Vagina (tissue), 2 donors: ENCODE data around the gene DNAAF2. TPM values are rescaled to one million over a fixed set of nuclear protein-coding genes. Genes with fewer than 3 reads are reported as not detected.
A peak's percentile ranks its signal among the peaks of the same experiment; 100 is the strongest.
"Not testable (repeated sequence)": the region's sequence is repeated elsewhere in the genome, so short reads cannot be mapped to it uniquely, and the experiment has no call there.

ENCODE experiments used
- DNase-seq, 2 donors: peaks; one replicate each; pipeline ENCODE4 v3.0.0-alpha.2; 2017; ENCODE audit errors: extremely low spot score in 2 of 2
- H3K27ac ChIP-seq: fragments of 200-600 bp; sonication (generic); one replicate; pipeline ENCODE4 v1.5.1; 2019
- H3K27me3 ChIP-seq: fragments of 200-600 bp; sonication (generic); one replicate; pipeline ENCODE4 v1.5.1; 2019
- H3K36me3 ChIP-seq, 2 donors: fragments of 200-600 bp; sonication (generic); one replicate each; pipeline ENCODE4 v1.5.1; 2017 to 2019
- H3K4me1 ChIP-seq: fragments of 200-600 bp; sonication (generic); one replicate; pipeline ENCODE4 v1.5.1; 2019
- H3K4me3 ChIP-seq, 2 donors: fragments of 200-600 bp; sonication (generic); 1 replicate in 1 of 2; 2 replicates in 1 of 2; pipeline ENCODE4 v1.5.1; 2016 to 2019
- H3K9me3 ChIP-seq: fragments of 200-600 bp; sonication (generic); one replicate; pipeline ENCODE4 v1.5.1; 2019
- CTCF ChIP-seq, 3 experiments: fragments of 450-650 bp in 2 of 3; fragments of 200-600 bp in 1 of 3; sonication (generic) in 1 of 3; IDR thresholded peaks; one replicate each; pipeline ENCODE4 v1.5.1; 2017 to 2019; ENCODE audit warnings: antibody characterized with exemption in 3 of 3, mild to moderate bottlenecking in 2 of 3, moderate library complexity in 2 of 3
- POLR2A ChIP-seq, 2 donors: fragments of 450-650 bp; IDR thresholded peaks; one replicate each; pipeline ENCODE4 v1.6.1; 2017; ENCODE audit warnings: antibody characterized with exemption in 2 of 2, mild to moderate bottlenecking in 2 of 2, moderate library complexity in 2 of 2
- POLR2AphosphoS5 ChIP-seq, 2 donors: sonication (generic); formaldehyde crosslinking; IDR thresholded peaks; one replicate each; pipeline ENCODE4 v1.9.0; 2017; ENCODE audit warnings: antibody characterized with exemption in 2 of 2, mild to moderate bottlenecking in 2 of 2, low read depth in 1 of 2; ENCODE audit not compliant: insufficient read depth in 1 of 2
- intact Hi-C: fragments of 100-400 bp; cut with DNase I; formaldehyde crosslinking; loops from one replicate; pipeline ENCODE4 v1.15.1; 2023
- total RNA-seq: library from RNA; depleted of rRNA; stranded (reverse); fragments of >200 nt; gene quantifications from one replicate; pipeline ENCODE4 v1.2.3, GENCODE V29; 2016

The DNAAF2 gene
- total RNA-seq, 1 donor from 2014 or later, result 7.9 TPM

GRCh38 chr14:49621114-49621881, 13.7 kb downstream of the DNAAF2 start:
- Histone ChIP-seq H3K4me1 (peaks cover 47% of the 10 kb centered on the region), H3K36me3 (peaks cover 0 to 20% of the 10 kb centered on the region in 2 donors), H3K27me3 (no peaks in the 10 kb centered on the region), H3K4me3 (peak overlapping the region; percentile 64 to 97), H3K27ac (peak overlapping the region; percentile 94), H3K9me3 (no peaks in the 10 kb centered on the region)
- DNase-seq, result no peak
- no peak for TF ChIP-seq CTCF (IDR thresholded peaks at IDR 0.05)
- no peak for TF ChIP-seq POLR2AphosphoS5 (IDR thresholded peaks at IDR 0.05; ENCODE audit: insufficient read depth in 1 of 2, low read depth in 1 of 2)
- TF ChIP-seq POLR2A (IDR thresholded peaks at IDR 0.05), result no peak
- intact Hi-C loops, result no loop called here

DNA sequence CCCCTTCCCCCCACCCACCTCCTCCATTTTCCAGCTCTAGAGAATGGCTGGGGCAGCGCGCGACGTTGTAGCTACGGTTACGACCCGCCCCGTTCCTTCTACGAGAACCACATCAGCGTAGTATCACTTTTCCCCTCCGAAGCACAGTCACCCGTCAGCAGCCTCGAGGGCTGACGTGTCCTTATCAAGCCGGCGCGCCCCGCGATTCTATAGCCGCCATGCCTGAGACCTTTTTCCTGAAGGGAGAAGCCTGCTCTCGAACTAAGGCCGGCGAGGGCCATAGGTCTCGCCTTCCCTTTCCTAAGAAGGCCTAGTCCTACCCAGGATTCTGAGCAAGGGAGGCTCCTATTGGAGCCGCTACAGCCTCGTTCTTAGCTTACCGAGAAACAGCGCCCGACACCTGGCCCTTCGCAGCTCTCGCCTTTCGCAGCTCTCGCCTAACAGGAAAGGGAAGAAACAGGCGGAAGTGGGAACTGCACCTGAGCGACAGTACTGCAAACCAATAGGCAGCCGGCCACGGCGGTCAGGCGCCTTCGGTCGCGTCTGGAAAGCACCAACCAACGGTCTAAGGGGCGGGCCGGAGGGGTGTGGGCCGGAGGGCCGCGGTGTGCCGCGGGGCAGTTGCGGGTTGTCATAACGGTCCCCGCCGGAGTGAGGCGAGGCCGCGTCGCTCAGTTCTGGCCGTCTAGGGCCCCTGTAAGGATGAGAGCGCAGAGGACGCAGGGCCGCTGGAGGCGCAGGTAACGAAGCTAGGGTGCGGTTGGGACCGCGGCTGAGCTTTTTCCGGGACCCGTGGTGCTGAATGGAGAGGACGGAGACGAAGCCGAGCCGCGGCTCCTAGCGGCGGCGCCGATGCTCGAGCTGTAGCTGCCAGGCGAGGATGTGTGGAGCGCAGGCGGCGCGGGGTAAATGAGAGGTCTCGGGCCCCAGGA, 14.6 kb downstream of the DNAAF2 start, which contains the start of the genes MGAT2 and RPL36AL:
TSS of gene MGAT2 (plus strand) at position 618 of the 932 bp plus-strand sequence. CDS start 470 bp downstream, outside the sequence.
TSS of gene RPL36AL (minus strand) at position 445 of the 932 bp plus-strand sequence. CDS start 1,522 bp downstream, outside the sequence.
- peaks cover 0 to 20% of the 10 kb centered on the region in 2 donors for H3K36me3 ChIP-seq
- peaks cover 47% of the 10 kb centered on the region for H3K4me1 ChIP-seq
- intact Hi-C loops, result no loop called here

GRCh38 chr14:49619730-49620129, 15.3 kb downstream of the DNAAF2 start:
- Histone ChIP-seq H3K27me3 (no peaks in the 10 kb centered on the region), H3K36me3 (peaks cover 0 to 20% of the 10 kb centered on the region in 2 donors), H3K27ac (peak overlapping the region; percentile 94), H3K4me1 (peaks cover 47% of the 10 kb centered on the region), H3K4me3 (peak overlapping the region; percentile 64 to 97), H3K9me3 (no peaks in the 10 kb centered on the region)
- no peak for DNase-seq
- intact Hi-C loops, result no loop called here
- TF ChIP-seq POLR2AphosphoS5 (IDR thresholded peaks at IDR 0.05; ENCODE audit: insufficient read depth in 1 of 2, low read depth in 1 of 2) (no peak), CTCF (IDR thresholded peaks at IDR 0.05) (no peak)

More for the DNA sequence above, 14.6 kb downstream of the DNAAF2 start, which contains the start of the genes MGAT2 and RPL36AL:
- peak within 1 kb of the TSS; percentile 94 for H3K27ac ChIP-seq
- DNase-seq, result peak in 1 of 2 donors; percentile 99
- TF ChIP-seq POLR2AphosphoS5 (IDR thresholded peaks at IDR 0.05; ENCODE audit: insufficient read depth in 1 of 2, low read depth in 1 of 2) (peak; percentile 91 to 100), CTCF (IDR thresholded peaks at IDR 0.05) (peak in 1 of 3 experiments; percentile 34), POLR2A (IDR thresholded peaks at IDR 0.05) (peak; percentile 48 to 85)
- no peaks in the 10 kb centered on the region for H3K27me3 ChIP-seq
- peak within 1 kb of the TSS; percentile 64 to 97 for H3K4me3 ChIP-seq
- H3K9me3 ChIP-seq, result no peaks in the 10 kb centered on the region

GRCh38 chr14:49619273-49619672, 15.8 kb downstream of the DNAAF2 start:
- H3K4me3 ChIP-seq, result peak overlapping the region; percentile 64 to 97
- peaks cover 0 to 20% of the 10 kb centered on the region in 2 donors for H3K36me3 ChIP-seq
- H3K27ac ChIP-seq, result peak overlapping the region; percentile 94
- H3K27me3 ChIP-seq, intact Hi-C loops, H3K9me3 ChIP-seq, DNase-seq: not testable (repeated sequence)
- peaks cover 46% of the 10 kb centered on the region for H3K4me1 ChIP-seq

DNA sequence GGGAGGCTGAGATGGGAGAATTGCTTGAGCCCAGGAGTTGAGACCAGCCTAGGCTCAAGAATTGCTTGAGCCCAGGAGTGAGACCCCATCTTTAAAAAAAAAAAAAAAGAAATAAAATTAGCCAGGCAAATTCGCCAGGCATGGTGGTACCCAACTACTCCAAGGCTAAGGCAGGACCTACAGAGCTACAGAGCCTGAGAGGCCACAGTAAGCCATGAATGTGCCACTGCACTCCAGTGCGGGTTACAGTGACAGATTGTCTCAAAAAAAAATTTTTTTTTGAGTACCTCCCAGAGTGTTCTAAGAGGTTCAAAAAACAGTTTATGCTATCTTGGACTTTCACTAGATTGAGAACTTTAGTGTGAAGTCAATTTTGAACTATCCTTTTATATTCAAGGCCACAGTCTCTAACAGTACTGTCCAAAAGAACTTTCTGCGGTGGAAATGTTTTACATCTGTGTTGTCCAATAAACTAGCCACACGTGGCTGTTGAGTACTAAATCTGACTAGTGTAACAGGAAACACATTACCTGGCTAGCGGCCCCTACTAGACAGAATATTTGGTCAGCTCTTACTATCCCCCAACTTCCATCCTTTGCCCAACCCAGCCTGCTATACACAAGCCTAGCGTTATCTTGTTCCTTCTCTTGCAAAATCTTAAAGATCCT, 17.1 kb downstream of the DNAAF2 start:
- Histone ChIP-seq H3K4me1 (peaks cover 33% of the 10 kb centered on the region), H3K36me3 (peaks cover 0 to 20% of the 10 kb centered on the region in 2 donors), H3K27me3 (no peaks in the 10 kb centered on the region), H3K9me3 (no peaks in the 10 kb centered on the region), H3K4me3 (no peak overlapping the region), H3K27ac (no peak overlapping the region)
- DNase-seq, result no peak
- intact Hi-C loops, result no loop called here
- TF ChIP-seq CTCF (IDR thresholded peaks at IDR 0.05) (no peak), POLR2AphosphoS5 (IDR thresholded peaks at IDR 0.05; ENCODE audit: insufficient read depth in 1 of 2, low read depth in 1 of 2) (no peak), POLR2A (IDR thresholded peaks at IDR 0.05) (no peak)
